Chondrocyte (in vitro differentiated cells): ENCODE measurements around the gene GOLGA6D. TPM values are rescaled to one million over a fixed set of nuclear protein-coding genes. Genes with fewer than 3 reads are reported as not detected.
"Not testable (repeated sequence)": the region's sequence is repeated elsewhere in the genome, so short reads cannot be mapped to it uniquely, and the experiment has no call there.

Experiments
- DNase-seq: peaks from one replicate; pipeline ENCODE4 v3.0.0; 2021; ENCODE audit warnings: mixed read lengths, low spot score
- H3K27ac Mint-ChIP-seq: one replicate; pipeline ENCODE4 v1.8.0; 2021; ENCODE audit warnings: mild to moderate bottlenecking, moderate library complexity, mixed read lengths; ENCODE audit not compliant: unreplicated experiment
- H3K27me3 Mint-ChIP-seq: 2 replicates; pipeline ENCODE4 v1.8.0; 2021; ENCODE audit warnings: low read depth, mixed read lengths
- H3K36me3 Mint-ChIP-seq: 2 replicates; pipeline ENCODE4 v1.8.0; 2021; ENCODE audit warnings: low read depth, mixed read lengths
- H3K4me1 Mint-ChIP-seq: 2 replicates; pipeline ENCODE4 v1.8.0; 2021; ENCODE audit warnings: low read depth, mild to moderate bottlenecking, mixed read lengths
- H3K4me3 Mint-ChIP-seq: one replicate; pipeline ENCODE4 v1.8.0; 2021; ENCODE audit warnings: mild to moderate bottlenecking, moderate library complexity, mixed read lengths; ENCODE audit not compliant: unreplicated experiment
- H3K9me3 Mint-ChIP-seq: 2 replicates; pipeline ENCODE4 v1.8.0; 2021; ENCODE audit warnings: low read depth, mixed read lengths
- CTCF ChIP-seq: fragments of 200-600 bp; sonication (generic); IDR thresholded peaks from 2 replicates; pipeline ENCODE4 v1.5.0; 2021; ENCODE audit warnings: antibody characterized with exemption, mild to moderate bottlenecking, moderate library complexity
- total RNA-seq: library from RNA; stranded (reverse); gene quantifications from 3 replicates; pipeline ENCODE4 v1.2.1, GENCODE V29; 2021

GOLGA6D gene
- total RNA-seq, 1 donor from 2014 or later, result not detected

GRCh38 chr15:75299311-75299688 is 16.7 kb downstream of the GOLGA6D start:
- TF ChIP-seq CTCF, result peak; percentile 76
- not testable (repeated sequence) for DNase-seq, H3K36me3 Mint-ChIP-seq, H3K27ac Mint-ChIP-seq, H3K4me3 Mint-ChIP-seq, H3K4me1 Mint-ChIP-seq, H3K9me3 Mint-ChIP-seq
- H3K27me3 Mint-ChIP-seq, result peaks cover 14% of the 10 kb centered on the region

- H3K36me3 Mint-ChIP-seq, result not testable (repeated sequence)
These were observed 17.4 kb downstream of the GOLGA6D start for GRCh38 chr15:75300026-75300425.

GRCh38 chr15:75302318-75302717 is 19.7 kb downstream of the GOLGA6D start:
- DNase-seq, result no peak
- no peaks in the 10 kb centered on the region for H3K4me1 Mint-ChIP-seq
- no peaks in the 10 kb centered on the region for H3K36me3 Mint-ChIP-seq

More at GRCh38 chr15:75300026-75300425, 17.4 kb downstream of the GOLGA6D start:
- not testable (repeated sequence) for DNase-seq, H3K27ac Mint-ChIP-seq, H3K4me1 Mint-ChIP-seq, H3K4me3 Mint-ChIP-seq, H3K9me3 Mint-ChIP-seq
- H3K27me3 Mint-ChIP-seq, result peaks cover 21% of the 10 kb centered on the region

GRCh38 chr15:75302753-75303152 is 20.1 kb downstream of the GOLGA6D start:
- H3K4me3 Mint-ChIP-seq, H3K36me3 Mint-ChIP-seq, H3K9me3 Mint-ChIP-seq, H3K4me1 Mint-ChIP-seq, DNase-seq, H3K27ac Mint-ChIP-seq: not testable (repeated sequence)
- peaks cover 31% of the 10 kb centered on the region for H3K27me3 Mint-ChIP-seq

More at GRCh38 chr15:75302318-75302717, 19.7 kb downstream of the GOLGA6D start:
- Mint-ChIP-seq H3K27ac (no peak overlapping the region), H3K27me3 (peaks cover 31% of the 10 kb centered on the region), H3K9me3 (no peaks in the 10 kb centered on the region), H3K4me3 (no peak overlapping the region)
- no peak for TF ChIP-seq CTCF

GRCh38 chr15:75306188-75306587 is 23.6 kb downstream of the GOLGA6D start:
- no peaks in the 10 kb centered on the region for H3K36me3 Mint-ChIP-seq
- no peaks in the 10 kb centered on the region for H3K9me3 Mint-ChIP-seq
- DNase-seq, result no peak
- peaks cover 33% of the 10 kb centered on the region for H3K27me3 Mint-ChIP-seq
- no peak for TF ChIP-seq CTCF
- H3K4me3 Mint-ChIP-seq, result no peak overlapping the region
- no peak overlapping the region for H3K27ac Mint-ChIP-seq
- peaks cover 6% of the 10 kb centered on the region for H3K4me1 Mint-ChIP-seq

GRCh38 chr15:75307778-75308390 is 25.2 kb downstream of the GOLGA6D start:
- no peak overlapping the region for H3K27ac Mint-ChIP-seq
- no peak for DNase-seq
- H3K36me3 Mint-ChIP-seq, result no peaks in the 10 kb centered on the region
- H3K27me3 Mint-ChIP-seq, result peaks cover 31% of the 10 kb centered on the region
- H3K4me1 Mint-ChIP-seq, result peaks cover 9% of the 10 kb centered on the region
- TF ChIP-seq CTCF, result peak; percentile 73
- no peaks in the 10 kb centered on the region for H3K9me3 Mint-ChIP-seq
- no peak overlapping the region for H3K4me3 Mint-ChIP-seq
